ENCODE results near the gene PMAIP1.
"Not testable (repeated sequence)": the region's sequence is repeated elsewhere in the genome, so short reads cannot be mapped to it uniquely, and the experiment has no call there.

DNA sequence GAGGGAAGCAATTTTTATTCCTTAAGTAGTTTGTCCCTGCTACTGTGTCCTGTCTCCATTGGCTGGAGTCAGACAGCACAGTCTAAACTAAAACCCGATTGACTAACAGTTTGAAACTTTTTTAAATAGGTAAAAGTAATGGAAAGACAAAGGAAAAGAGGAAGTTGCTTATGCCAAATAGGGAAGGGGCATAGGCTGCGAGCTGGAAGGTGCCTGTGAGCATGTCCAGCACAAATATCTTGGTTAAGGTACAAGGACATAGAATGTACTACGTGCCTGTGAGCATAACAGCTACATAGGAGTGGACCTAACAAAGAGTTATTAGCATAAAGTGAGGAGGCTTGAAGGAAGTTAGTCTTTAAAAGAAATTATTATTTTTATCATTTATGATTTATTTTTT lies 13.4 kb upstream of the PMAIP1 start:
- not testable (repeated sequence) for TF ChIP-seq POLR2A (IDR thresholded peaks at IDR 0.05)
- TF ChIP-seq, protein P1, sequence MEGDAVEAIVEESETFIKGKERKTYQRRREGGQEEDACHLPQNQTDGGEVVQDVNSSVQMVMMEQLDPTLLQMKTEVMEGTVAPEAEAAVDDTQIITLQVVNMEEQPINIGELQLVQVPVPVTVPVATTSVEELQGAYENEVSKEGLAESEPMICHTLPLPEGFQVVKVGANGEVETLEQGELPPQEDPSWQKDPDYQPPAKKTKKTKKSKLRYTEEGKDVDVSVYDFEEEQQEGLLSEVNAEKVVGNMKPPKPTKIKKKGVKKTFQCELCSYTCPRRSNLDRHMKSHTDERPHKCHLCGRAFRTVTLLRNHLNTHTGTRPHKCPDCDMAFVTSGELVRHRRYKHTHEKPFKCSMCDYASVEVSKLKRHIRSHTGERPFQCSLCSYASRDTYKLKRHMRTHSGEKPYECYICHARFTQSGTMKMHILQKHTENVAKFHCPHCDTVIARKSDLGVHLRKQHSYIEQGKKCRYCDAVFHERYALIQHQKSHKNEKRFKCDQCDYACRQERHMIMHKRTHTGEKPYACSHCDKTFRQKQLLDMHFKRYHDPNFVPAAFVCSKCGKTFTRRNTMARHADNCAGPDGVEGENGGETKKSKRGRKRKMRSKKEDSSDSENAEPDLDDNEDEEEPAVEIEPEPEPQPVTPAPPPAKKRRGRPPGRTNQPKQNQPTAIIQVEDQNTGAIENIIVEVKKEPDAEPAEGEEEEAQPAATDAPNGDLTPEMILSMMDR (IDR thresholded peaks at IDR 0.05): not testable (repeated sequence)
